Hematopoietic multipotent progenitor cell (in vitro differentiated cells): Measurements from ENCODE around the gene GHDC. TPM values are rescaled to one million over a fixed set of nuclear protein-coding genes. Genes with fewer than 3 reads are reported as not detected.

Source experiments
- DNase-seq, 3 donors: peaks; one replicate each; pipeline ENCODE4 v3.0.0-alpha.2; 2011 to 2015; ENCODE audit warnings: low read depth in 2 of 3, low spot score in 2 of 3
- total RNA-seq: library from RNA; depleted of rRNA; stranded (reverse); fragments of >200 nt; gene quantifications from one replicate; pipeline ENCODE4 v1.2.3, GENCODE V29; 2012

GHDC gene
- total RNA-seq, 1 donor: 52.5 TPM

GRCh38 chr17:42184713-42185620, 9.3 kb downstream of the GHDC start, which contains the start of gene HCRT:
Gene HCRT, minus strand, starts transcription at chr17:42185452. Its CDS starts 87 bp downstream, at chr17:42185365.
- DNase-seq: no peak

GRCh38 chr17:42183741-42184711, 10.3 kb downstream of the GHDC start:
- peak; percentile 73 to 83 (median 79) for DNase-seq

- no peak for DNase-seq
Measured at GRCh38 chr17:42182927-42183734, 11.2 kb downstream of the GHDC start.

- no peak for DNase-seq
Measured at GRCh38 chr17:42181851-42182207, 12.5 kb downstream of the GHDC start.

GRCh38 chr17:42180922-42181850, 13.1 kb downstream of the GHDC start, which contains the start of gene KCNH4:
Gene KCNH4, minus strand, starts transcription at chr17:42181142. Its CDS starts 197 bp downstream, at chr17:42180945.
- DNase-seq: peak; percentile 72 to 91 (median 90)

GRCh38 chr17:42180411-42180921, 13.8 kb downstream of the GHDC start:
- DNase-seq: no peak

- peak in 1 of 3 donors; percentile 56 for DNase-seq
Measured at GRCh38 chr17:42179911-42180410, 14.3 kb downstream of the GHDC start.

GRCh38 chr17:42179335-42179734, 15.0 kb downstream of the GHDC start:
- DNase-seq: no peak

- DNase-seq: no peak
Measured at GRCh38 chr17:42178817-42179216, 15.5 kb downstream of the GHDC start.

GRCh38 chr17:42177684-42178083, 16.6 kb downstream of the GHDC start:
- DNase-seq: no peak

- DNase-seq: no peak
Measured at GRCh38 chr17:42174126-42174783, 20.0 kb downstream of the GHDC start.

- no peak for DNase-seq
Measured at GRCh38 chr17:42171831-42172230, 22.5 kb downstream of the GHDC start.

GRCh38 chr17:42169351-42169750, 24.9 kb downstream of the GHDC start:
- no peak for DNase-seq

GRCh38 chr17:42167807-42168206, 26.5 kb downstream of the GHDC start:
- DNase-seq: no peak

GRCh38 chr17:42166196-42166763, 28.0 kb downstream of the GHDC start:
- DNase-seq: no peak

GRCh38 chr17:42165751-42166150, 28.5 kb downstream of the GHDC start:
- no peak for DNase-seq

- no peak for DNase-seq
Measured at GRCh38 chr17:42163696-42164407, 30.4 kb downstream of the GHDC start.
